Measurements from ENCODE around the gene TADA2A.

Gene TADA2A

DNA sequence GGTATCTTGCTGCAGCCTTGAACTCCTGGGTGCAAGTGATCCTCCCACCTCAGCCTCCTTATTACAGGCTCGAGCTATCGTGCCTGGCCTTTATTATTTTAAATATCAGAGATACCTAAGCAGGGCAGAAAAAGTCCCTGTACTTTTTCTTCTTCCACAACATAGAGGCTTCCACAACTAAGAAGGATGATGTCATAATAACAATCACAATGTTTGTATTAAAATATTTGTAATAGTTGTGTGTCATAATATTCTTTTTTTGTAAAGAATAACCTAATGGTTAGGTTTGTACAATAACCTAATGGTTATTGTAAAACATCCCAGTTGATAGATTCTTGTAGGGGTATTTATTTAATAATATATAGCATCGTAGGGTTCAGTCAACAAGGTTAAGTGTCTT is 56.4 kb downstream of the TADA2A start:
- DNase-seq (ENCODE audit: low spot score): no peak

DNA sequence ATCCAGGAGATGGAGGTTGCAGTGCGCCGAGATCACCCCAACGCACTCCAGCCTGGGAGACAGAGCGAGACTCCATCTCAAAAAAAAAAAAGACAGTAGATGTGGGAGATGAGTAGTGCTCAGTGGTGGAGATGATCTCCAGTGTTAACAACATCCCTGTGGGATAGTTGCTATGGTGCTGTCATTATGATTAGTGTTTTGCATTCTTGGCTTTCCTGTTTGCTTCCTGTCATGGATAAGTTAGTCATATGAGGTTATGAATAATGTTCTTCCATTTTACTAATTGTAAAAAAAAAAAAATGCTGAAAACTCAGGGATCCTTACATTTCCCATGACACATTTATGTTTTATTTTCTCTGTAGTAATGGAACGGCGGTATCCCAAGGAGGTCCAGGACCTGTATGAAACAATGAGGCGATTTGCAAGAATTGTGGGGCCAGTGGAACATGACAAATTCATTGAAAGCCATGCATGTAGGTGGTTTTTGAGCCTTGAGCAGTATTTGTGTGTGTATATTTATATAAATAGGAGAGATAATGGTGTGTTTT is 58.5 kb downstream of the TADA2A start:
- DNase-seq (ENCODE audit: low spot score): no peak

DNA sequence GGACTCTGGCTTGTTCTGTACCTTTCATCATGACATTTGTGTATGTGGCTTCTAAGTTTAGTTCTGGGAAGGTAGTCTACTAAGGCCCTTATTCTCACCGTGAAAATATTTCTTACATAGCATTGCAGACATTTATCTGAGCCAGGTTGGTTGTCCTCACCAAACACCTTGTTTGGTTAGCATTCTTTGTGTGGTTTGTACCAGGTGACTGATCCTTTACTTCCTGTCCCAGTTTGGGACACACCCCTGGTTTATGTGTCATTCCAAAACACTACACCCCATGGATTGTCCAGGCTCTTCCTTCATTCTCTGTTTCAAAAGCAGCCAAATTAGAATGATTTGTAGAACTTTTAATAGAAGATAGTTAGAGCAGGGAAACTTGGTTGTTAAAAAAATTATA is 59.8 kb downstream of the TADA2A start:
- DNase-seq (ENCODE audit: low spot score): no peak

DNA sequence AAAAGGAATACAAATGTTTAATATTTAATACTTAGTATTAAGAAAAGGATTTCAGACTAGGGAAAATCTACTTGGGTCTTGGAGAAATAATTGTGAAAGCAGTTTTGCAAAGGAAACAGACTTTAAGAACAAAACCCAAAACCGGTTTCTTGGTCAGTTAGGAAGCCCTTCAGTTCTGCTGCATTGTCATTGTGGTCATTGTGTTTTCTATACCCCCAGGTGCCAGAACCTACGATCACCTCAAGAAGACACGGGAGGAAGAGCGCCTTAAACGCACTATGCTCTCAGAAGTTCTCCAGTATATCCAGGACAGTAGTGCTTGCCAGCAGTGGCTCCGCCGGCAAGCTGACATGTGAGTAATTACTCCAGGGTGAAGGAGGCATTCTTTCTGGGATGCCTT is 63.5 kb downstream of the TADA2A start:
- no peak for DNase-seq (ENCODE audit: low spot score)

DNA sequence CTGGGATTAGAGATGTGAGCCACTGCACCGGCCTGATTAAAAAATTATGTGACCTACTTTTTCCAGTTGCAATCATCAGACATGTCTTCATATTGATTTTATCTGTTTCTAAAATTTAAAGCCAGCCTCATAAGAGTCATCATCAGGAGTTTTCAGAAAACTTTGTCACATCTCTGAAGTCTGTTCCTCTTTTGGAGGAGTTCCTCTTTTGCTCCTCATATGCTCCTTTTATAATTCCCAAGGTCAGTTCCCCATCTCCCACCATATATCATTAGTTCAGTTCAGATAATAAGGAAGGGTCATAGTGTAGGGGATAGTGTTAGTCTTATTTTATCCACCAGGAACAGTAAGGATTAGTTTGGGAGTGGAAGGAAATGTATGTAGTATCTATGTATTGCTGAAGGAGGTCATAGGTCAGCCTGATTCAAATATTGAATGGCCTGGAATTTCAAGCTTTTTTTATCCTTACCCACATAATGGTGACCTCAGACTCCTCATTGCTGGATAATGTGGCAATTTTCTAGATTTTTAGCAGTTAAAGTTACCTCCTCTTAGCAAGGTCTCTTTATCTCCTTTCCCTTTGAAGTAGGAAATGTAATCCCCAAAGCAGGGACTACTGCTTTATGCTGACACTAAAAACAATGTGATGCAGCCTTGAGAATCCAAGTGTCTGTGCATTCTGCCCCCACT is 69.2 kb downstream of the TADA2A start:
- no peak for DNase-seq (ENCODE audit: low spot score)

DNA sequence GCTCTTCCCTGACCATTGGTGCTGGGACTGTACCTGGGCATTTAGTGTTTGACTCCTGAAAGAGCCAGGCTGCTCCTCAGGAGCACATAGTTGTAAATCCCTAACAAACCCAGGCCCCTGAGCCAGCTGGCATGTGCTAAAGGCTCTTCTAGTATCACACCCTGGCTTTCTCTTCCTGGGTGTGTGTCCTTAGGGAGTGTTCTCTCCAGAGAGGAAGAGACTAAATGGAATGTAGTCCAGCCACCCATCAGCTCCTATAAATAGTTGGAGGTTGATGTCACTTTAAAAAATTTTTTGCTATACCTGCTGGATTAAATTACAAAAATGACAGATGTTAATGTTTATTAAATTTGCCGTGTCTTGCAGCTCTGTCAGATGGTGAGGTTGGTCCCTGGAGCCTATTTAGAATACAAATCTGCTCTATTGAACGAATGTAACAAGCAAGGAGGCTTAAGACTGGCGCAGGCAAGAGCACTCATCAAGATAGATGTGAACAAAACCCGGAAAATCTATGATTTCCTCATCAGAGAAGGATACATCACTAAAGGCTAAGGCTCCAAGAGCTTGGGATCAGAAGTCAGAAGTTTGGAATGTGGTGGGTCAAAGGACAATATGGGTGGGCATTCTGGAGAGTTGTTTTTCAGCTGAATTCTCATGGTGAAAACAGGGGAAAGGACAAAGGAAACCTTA is 69.9 kb downstream of the TADA2A start:
- no peak for DNase-seq (ENCODE audit: low spot score)

DNA sequence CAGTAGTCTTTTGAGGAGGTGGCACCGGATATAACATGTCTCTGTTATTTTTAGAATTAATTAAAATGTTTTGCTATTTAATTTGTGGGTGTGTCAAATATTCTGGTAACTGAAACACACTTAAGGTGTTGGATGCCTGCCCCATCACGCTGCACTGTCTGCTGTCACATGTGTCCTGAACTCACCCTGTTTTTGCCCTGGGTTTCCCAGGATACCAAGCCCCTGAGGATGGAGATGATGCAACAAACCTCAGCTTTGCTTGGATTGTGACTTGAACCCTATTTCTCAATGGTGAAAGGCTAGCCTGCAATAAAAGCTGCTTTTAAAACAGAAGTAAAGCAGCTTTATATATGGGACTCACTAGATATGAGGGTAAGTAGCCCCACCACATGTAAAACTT is 71.5 kb downstream of the TADA2A start:
- no peak for DNase-seq (ENCODE audit: low spot score)

DNA sequence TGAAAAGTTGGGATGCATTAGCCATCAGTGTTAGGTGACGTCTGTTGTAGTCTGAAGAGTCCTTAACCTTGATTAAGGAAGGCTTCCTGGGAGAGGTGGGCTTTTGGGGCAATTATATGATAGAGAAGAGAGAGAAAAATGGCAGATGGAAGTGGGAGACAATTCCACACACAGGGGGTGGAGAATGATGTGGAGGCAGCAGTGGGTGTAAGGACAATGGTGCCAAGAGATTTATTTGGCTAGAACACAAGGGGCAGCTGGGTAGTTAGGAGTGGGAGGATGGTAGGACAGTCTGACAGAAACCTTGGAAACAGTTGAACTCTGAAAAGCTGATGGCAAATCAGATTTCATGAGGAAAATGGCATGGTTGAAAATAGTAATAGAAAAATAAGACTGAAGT is 72.3 kb downstream of the TADA2A start:
- DNase-seq (ENCODE audit: low spot score): no peak

DNA sequence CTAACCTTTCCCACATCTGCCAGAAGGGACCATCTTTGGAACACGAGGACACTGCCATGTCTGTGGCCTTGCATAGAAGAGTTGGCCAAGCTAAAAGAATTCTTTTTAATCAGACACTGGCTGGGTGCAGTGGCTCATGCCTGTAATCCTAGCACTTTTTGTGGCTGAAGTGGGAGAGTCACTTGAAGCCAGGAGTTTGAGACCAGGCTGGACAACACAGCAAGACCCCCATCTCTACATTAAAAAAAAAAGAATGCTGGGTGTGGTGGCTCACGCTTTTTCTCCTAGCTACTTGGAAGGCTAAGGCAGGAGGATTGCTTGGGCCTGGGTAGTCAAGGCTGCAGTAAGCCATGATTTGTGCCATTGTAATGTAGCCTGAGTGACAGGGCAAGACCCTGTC is 73.7 kb downstream of the TADA2A start:
- DNase-seq (ENCODE audit: low spot score): no peak

DNA sequence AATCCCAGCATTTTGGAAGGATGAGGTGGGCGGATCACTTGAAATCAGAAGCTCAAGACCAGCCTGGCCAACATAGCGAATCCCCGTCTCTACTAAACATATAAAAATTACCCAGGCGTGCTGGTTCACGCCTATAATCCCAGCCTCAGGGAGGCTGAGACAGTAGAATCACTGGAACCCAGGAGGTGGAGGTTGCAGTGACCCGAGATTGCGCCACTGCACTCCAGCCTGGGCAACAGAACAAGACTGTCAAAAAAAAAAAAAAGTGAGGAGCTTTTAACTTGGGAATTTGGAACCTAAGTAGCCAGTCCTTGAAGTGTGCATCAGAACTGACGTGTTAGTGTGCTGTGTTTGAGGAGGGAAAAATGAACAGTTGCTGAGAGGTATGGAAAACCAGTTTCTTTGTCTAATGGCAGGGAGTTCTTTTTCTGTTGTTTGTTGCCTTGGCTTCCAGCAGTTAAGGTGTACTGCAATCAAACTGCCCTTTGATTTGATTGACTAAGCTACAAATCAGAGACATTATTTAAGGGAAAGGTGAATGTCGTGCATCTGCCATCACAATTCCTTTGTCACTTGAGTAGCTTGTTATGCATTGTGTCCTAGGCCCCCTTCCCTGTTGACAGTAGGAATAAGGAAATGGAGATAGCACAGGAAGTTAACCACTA is 74.4 kb downstream of the TADA2A start:
- DNase-seq (ENCODE audit: low spot score): no peak

DNA sequence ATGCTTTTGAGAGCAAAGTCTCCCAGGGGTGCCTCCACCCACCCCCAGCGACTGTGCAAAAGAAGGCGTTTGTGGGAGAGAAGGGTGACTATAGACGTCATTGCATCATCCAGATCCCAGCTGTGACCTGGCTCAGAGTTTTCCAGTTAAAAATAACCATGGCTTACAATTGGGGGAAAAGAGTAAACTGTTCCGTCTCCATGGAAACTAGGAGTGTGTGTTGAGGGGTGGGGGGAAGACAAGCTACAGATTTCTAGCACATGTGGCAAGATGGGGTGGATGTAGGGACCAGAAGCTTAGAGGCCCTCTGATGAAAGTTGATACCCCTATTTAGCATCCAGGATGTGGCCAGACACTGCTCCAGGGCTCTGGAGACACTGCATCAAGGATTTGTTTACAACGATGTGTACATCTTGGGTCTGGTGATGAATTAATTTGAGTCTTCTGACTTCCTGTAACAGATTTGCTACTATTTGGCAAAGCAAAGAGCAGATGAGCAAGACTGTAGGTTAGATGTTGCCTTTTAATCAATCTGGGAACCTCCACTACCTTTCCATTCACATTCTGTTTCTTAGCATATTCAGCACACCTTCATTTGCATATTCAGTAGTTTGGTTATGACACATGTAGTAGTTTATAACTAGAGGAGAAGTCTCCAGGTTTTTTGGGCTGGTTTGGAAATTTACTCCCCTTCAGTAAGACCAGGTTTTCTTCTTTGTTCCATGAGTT is 76.8 kb downstream of the TADA2A start:
- DNase-seq (ENCODE audit: low spot score): no peak

DNA sequence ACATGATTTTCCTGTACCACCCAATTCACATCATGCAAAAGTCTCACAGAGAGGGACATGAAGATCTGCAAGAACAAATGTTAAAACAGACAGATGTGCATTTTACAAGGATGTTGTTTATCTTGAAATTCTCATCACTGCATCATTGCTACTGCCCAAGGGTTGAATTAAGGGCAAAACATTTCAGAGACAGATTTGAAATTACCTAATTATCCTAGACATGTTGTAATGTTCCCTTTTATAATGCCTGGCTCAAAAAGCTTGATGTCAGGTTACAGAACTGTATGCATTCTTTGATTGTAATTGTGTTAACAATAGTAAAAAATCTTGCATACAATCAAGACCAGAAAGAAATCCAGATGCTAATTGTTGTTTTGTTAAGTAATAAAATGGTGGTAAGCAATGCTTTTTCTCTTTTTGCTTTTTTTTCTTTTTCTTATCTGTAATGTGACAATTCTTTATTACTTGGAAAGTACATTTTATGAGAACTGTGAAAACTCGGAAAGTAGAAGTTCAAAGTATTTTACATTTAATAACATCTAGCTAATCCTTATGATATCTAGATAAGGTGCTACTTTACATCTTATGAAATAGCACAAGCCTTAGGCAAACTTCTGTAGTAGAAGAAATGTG is 79.4 kb downstream of the TADA2A start:
- DNase-seq (ENCODE audit: low spot score): no peak

DNA sequence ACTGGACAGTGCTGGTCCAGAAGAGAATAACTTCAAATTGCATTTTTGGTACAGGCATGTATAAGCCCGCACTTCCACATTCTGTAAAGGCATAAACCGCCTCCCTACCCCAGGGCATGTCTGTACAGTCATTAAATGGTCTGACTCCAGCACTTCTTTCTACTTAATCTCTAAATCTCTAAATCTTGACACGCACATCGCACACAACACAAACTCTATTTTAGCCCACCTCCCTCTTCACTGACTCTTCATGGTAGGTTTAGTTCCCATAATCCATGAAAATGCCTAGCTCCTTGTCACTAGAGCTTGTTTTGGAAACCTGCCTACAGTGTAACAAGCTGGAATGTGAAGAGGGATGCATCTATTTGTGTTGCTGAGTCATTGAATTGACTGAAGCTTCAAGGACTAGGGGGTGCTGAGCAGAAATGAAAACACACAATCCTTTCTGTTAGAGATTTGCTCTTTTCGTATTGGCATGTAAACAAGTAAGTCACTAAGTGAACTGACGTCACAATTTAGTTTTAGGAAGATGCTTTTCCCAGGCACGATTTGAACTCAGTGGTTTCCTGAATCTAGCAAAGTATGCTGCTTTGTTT is 81.4 kb downstream of the TADA2A start:
- peak; percentile 38 for DNase-seq (ENCODE audit: low spot score)

DNA sequence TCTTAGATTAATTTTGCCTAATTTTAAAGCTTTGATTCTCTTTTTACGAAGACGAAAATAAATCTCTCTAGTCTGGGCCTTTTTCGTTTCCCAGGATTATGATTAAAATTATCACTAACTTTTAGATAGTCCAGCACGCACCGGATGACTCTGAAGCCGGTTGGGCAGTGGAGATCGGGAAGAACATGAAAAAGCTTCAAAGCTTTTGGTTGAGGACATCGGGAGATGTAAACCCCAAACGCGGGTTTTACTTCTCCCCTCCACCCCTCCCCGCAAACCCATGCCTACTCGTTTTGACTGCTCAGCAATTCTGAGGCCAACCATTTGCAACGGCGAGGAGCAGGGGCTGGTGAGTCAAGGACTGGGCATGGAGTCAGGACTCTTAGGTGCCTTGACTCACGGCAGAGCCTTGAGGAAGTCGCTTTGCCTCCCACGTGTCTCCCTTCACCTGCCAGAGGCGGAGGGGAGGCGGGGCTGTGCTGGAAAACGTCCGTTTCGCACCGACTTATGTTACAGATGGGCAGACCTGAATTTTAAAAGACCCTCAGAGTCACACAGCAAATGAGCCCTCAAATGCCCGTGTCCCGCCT is 82.0 kb downstream of the TADA2A start:
- peak; percentile 65 for DNase-seq (ENCODE audit: low spot score)

DNA sequence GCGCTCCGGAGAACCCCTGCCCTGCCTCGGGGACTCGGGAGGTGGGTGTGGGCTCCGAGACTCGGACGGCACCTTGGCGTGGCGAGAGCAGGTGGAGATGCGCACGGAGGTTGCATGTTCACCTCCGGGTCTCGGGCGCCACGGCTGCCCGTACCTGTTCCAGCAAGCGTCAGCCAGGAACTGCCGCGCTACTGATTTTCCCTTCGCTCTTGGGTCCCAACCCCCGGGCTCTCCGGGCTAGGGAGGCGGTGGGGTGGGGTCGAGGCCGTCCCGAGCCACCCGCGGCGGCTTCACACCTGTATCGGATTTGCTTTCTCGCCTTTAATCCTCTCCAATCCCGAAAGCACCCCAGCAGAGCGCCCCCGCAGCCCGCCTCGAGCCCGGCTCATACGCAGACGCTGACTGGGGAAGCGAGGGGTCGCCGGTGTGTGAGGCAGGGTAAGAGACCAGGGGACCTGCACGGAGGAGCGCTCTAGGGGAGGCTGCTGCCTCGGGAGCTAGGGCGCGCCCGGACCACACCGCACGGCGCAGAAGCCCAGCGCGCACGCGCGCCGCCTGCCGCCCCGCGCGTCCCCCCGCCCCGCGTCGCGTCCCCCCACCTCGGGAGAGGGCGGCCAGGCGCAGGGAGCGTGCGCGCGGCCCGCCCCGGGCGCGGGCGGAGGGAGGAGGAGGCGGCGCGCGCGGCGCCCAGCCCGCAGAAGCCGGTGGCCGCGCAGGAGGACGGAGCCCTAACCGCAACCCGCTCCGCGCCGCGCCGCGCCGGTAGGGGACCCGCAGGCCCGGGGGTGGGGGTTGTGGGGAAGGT is 82.7 kb downstream of the TADA2A start, which contains the start of gene DUSP14:
TSS of gene DUSP14 (plus strand) at position 695 of the 805 bp plus-strand sequence. CDS start 22,382 bp downstream, outside the sequence.
- DNase-seq (ENCODE audit: low spot score): peak; percentile 81

DNA sequence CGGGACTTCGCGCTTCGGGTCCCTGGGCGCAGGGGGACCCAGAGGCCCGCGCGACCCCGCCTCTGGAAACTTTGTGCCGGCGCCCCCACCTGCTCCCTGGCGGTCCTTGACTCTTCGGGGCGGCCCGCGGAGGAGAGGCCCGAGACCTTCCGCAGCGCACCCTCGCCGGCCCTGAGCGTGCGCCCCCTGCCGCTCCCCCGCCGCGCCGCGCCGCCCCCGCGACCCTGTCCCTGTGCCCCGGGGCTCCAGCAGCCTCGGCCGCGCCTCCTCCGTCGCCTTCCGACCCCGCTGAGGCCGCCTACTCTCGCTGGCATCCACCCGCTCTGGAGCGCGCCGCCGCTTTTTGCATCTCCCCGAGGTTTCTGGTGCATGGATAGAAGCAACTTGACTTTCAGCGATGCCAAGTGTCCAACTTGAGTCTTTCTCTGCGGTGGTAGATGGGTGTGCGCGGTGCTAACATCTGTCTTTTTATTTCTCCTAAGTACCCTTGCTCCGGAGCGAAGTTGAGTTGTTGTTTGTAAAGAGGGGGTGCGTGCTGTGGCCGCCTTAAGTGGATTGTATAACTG is 83.4 kb downstream of the TADA2A start:
- DNase-seq (ENCODE audit: low spot score): peak; percentile 61

DNA sequence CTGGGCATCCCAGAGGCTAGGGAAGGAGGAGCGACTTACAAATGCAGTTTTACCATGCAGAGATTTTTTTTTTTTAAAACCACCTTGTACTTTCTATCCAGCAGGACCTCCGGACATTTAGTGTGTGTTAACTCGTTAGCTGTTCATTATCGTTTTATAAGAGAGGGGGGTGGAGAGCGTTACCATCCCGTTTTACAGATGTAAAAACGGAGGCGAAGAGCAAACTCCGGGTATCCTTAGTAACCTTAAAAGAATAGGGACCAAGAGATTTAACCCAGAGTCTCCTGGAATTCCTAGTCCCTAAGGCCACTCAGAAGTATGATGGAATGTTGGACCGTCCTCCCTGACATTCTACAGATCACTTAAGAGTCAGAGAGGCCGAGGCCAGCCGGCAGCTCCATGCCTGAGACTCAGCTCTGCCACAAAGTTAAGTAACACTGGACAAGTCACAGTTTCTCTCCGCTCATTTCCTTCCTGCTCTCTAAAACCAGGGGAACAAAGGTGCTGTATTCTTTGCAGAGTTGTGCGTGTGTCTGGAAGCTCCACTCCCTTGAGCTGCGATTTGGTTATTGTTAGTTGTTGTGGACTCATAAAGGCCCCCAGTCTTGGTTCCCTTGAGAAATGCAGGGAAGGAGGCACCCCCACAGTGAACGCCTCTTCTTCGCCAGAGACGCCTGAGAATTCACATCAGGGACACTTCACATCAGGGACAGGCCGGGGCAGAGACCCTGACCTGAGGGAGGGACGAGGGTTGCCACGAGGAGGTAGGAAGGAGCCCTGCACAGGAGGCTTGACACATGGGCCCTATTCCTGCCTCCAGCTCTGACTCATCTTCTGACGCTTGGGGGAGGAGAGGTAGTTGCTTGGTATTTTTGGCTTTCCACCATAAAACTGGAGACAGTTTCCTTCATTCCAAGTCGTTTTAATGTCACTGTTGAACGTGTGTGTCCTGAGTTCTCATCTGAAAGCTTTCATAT is 84.2 kb downstream of the TADA2A start:
- DNase-seq (ENCODE audit: low spot score): peak; percentile 65

DNA sequence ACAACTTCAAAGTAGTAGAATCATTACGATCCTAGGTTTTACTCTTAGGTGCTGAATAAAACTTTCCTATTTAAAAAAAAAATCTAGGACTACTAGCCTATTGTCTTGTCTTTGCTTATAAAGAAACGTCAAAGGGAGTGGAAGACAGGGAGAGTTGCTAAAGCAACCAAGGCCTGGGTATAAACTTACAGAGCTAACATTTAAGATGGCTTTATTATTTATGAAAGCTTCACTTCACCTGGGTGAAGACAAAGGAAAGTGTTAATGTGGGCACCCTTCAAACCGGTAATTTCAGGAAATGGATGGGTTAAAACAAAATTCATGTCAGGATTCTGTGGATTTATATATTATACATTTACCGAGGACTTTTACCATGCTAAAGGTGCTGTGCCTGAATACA is 85.5 kb downstream of the TADA2A start:
- no peak for DNase-seq (ENCODE audit: low spot score)

Measured in cerebellar cortex (tissue), 1 donor.